Naive thymus-derived CD4-positive, alpha-beta T cell (primary cell): ENCODE measurements around the gene SYCP2L. TPM values are rescaled to one million over a fixed set of nuclear protein-coding genes. Genes with fewer than 3 reads are reported as not detected.
"Not testable (repeated sequence)": the region's sequence is repeated elsewhere in the genome, so short reads cannot be mapped to it uniquely, and the experiment has no call there.

Source experiments
- ATAC-seq: fragments of 150-1000 bp; cut with Tn5 transposase; 2 replicates; pipeline ENCODE4 v1.10.0; 2021; ENCODE audit warnings: mild to moderate bottlenecking, moderate library complexity
- CTCF ChIA-PET: fragments of 350-600 bp; sonication (Branson Sonifier 250); formaldehyde crosslinking; loops from one replicate; lab custom pipeline; 2021; ENCODE audit warnings: antibody characterized with exemption; lab: Charles Lee
- POLR2A ChIA-PET: fragments of 350-600 bp; sonication (Branson Sonifier 250); formaldehyde crosslinking; loops from one replicate; lab custom pipeline; 2021; ENCODE audit warnings: antibody characterized with exemption, inconsistent platforms; lab: Charles Lee
- DNase-seq, 9 donors: peaks; one replicate each; pipeline versions ENCODE4 v3.0.0 to v3.0.0-alpha.2; 2020 to 2022; ENCODE audit warnings: mixed read lengths in 1 of 9
- H3K27ac ChIP-seq: one replicate; pipeline ENCODE4 v1.7.0; 2013; ENCODE audit warnings: mild to moderate bottlenecking, low read depth, low read length, moderate library complexity
- H3K27me3 ChIP-seq, 2 donors: one replicate each; pipeline ENCODE4 v1.7.0; 2013; ENCODE audit warnings: low read length in 2 of 2, mild to moderate bottlenecking in 2 of 2, moderate library complexity in 2 of 2; ENCODE audit not compliant: control insufficient read depth in 2 of 2, insufficient read depth in 2 of 2
- H3K36me3 ChIP-seq, 3 experiments: 1 replicate in 2 of 3; 2 replicates in 1 of 3; pipeline ENCODE4 v1.7.0; 2013; ENCODE audit warnings: low read length in 3 of 3, mild to moderate bottlenecking in 3 of 3, moderate library complexity in 1 of 3; ENCODE audit not compliant: insufficient read depth in 3 of 3, control insufficient read depth in 2 of 3
- H3K4me1 ChIP-seq, 2 donors: one replicate each; pipeline ENCODE4 v1.7.0; 2013; ENCODE audit warnings: low read length in 2 of 2, mild to moderate bottlenecking in 2 of 2, moderate library complexity in 1 of 2; ENCODE audit not compliant: control insufficient read depth in 2 of 2, insufficient read depth in 2 of 2
- H3K4me3 ChIP-seq: 2 replicates; pipeline ENCODE4 v1.7.0; 2013; ENCODE audit warnings: mild to moderate bottlenecking, low read length
- H3K9me3 ChIP-seq, 3 experiments: 1 replicate in 2 of 3; 2 replicates in 1 of 3; pipeline ENCODE4 v1.7.0; 2013; ENCODE audit warnings: low read length in 3 of 3; ENCODE audit not compliant: control insufficient read depth in 2 of 3
- H3K27ac Mint-ChIP-seq, 9 donors: one replicate each; pipeline ENCODE4 v1.8.0; 2020 to 2022; ENCODE audit warnings: mixed read lengths in 9 of 9, mild to moderate bottlenecking in 8 of 9, moderate library complexity in 5 of 9, inconsistent platforms in 2 of 9
- H3K27me3 Mint-ChIP-seq, 5 donors: one replicate each; pipeline ENCODE4 v1.8.0; 2021 to 2022; ENCODE audit warnings: mixed read lengths in 5 of 5, mild to moderate bottlenecking in 1 of 5
- H3K36me3 Mint-ChIP-seq, 5 donors: one replicate each; pipeline ENCODE4 v1.8.0; 2020 to 2022; ENCODE audit warnings: mixed read lengths in 5 of 5, mild to moderate bottlenecking in 3 of 5, inconsistent platforms in 1 of 5
- H3K4me1 Mint-ChIP-seq, 7 donors: one replicate each; pipeline ENCODE4 v1.8.0; 2020 to 2022; ENCODE audit warnings: mixed read lengths in 7 of 7, mild to moderate bottlenecking in 3 of 7, inconsistent platforms in 1 of 7
- H3K4me3 Mint-ChIP-seq, 10 donors: one replicate each; pipeline ENCODE4 v1.8.0; 2020 to 2022; ENCODE audit warnings: mild to moderate bottlenecking in 10 of 10, mixed read lengths in 10 of 10, moderate library complexity in 6 of 10, inconsistent platforms in 2 of 10
- H3K9me3 Mint-ChIP-seq, 11 donors: one replicate each; pipeline ENCODE4 v1.8.0; 2020 to 2022; ENCODE audit warnings: mixed read lengths in 11 of 11, mild to moderate bottlenecking in 4 of 11, inconsistent platforms in 1 of 11, moderate library complexity in 1 of 11
- intact Hi-C, 2 donors: fragments of 100-400 bp; cut with micrococcal nuclease; formaldehyde crosslinking; loops; one replicate each; pipeline ENCODE4 v1.15.1; 2023
- polyA plus RNA-seq, 2 donors: library from polyadenylated mRNA; unstranded; fragments of 300-500 nt; fragmentation: Illumina TruSeq; gene quantifications; one replicate each; pipeline ENCODE4 v1.2.3, GENCODE V29; 2021
- total RNA-seq, 6 experiments: library from RNA in 5 of 6; stranded (reverse) in 5 of 6; gene quantifications; 1 replicate in 5 of 6; 2 replicates in 1 of 6; pipeline ENCODE4 v1.2.3 and lab custom pipeline; 2021 to 2026

Gene SYCP2L
- total and polyA plus RNA-seq, 7 experiments from 2014 or later: 0.20 to 0.40 TPM; not detected in 5

DNA sequence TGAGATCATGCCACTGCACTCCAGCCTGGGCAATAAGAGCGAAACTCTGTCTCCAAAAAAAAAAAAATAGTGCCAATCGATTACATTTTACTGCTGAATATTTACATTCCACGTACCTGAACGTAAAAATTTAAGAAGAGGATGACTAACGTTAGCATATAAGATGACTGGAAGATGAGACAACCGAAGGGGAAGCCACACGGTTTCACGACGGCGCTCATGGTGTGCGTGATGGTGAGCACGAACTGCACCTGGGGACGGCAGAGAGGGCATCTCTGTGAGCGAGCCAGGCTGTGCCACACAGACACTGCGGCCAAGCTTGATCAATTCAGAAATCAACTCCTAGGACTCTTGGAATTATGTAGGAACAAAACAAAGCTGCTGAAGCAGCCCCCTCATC is 102.7 kb downstream of the SYCP2L start:
- Mint-ChIP-seq H3K4me3 (no peak overlapping the region), H3K27me3 (peaks cover 6 to 21% (median 18%) of the 10 kb centered on the region in 5 donors), H3K27ac (no peak overlapping the region), H3K36me3 (no peaks in the 10 kb centered on the region), H3K4me1 (no peaks in the 10 kb centered on the region), H3K9me3 (peaks cover 0 to 11% (median 0%) of the 10 kb centered on the region in 11 donors)
- Histone ChIP-seq H3K4me3 (no peak overlapping the region), H3K4me1 (no peaks in the 10 kb centered on the region), H3K27ac (no peak overlapping the region), H3K9me3 (no peaks in the 10 kb centered on the region), H3K36me3 (no peaks in the 10 kb centered on the region), H3K27me3 (no peaks in the 10 kb centered on the region)
- ChIA-PET POLR2A (no interaction called here), CTCF (no interaction called here)
- no peak for ATAC-seq
- intact Hi-C loops: no loop called here
- no peak for DNase-seq

DNA sequence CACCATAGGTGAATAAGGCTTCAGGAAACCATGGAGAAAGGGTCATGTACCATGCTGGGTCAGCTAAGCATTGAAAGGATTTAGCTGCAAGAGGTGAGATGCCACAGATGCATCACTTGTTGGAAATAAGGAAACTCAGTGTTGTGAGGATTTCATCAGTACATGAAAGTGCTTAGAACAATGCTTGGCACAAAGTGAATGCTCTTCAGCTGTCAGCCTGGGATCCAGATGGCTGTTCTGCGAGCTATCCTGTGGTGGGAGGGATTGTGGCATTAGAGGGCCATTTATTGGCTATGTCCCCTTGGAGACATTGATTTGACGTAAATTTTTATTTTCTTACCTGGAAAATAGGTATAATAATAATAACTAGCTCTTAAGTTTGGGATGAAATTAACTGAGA is 104.3 kb downstream of the SYCP2L start:
- Mint-ChIP-seq H3K9me3 (peaks cover 0 to 4% (median 0%) of the 10 kb centered on the region in 11 donors), H3K27ac (no peak overlapping the region), H3K4me3 (no peak overlapping the region), H3K4me1 (no peaks in the 10 kb centered on the region), H3K36me3 (no peaks in the 10 kb centered on the region), H3K27me3 (peaks cover 6 to 21% (median 18%) of the 10 kb centered on the region in 5 donors)
- Histone ChIP-seq H3K36me3 (no peaks in the 10 kb centered on the region), H3K27me3 (no peaks in the 10 kb centered on the region), H3K4me1 (no peaks in the 10 kb centered on the region), H3K4me3 (no peak overlapping the region), H3K27ac (no peak overlapping the region), H3K9me3 (no peaks in the 10 kb centered on the region)
- ATAC-seq (no peak), DNase-seq (no peak)
- ChIA-PET POLR2A (no interaction called here), CTCF (no interaction called here)
- intact Hi-C loops: no loop called here

DNA sequence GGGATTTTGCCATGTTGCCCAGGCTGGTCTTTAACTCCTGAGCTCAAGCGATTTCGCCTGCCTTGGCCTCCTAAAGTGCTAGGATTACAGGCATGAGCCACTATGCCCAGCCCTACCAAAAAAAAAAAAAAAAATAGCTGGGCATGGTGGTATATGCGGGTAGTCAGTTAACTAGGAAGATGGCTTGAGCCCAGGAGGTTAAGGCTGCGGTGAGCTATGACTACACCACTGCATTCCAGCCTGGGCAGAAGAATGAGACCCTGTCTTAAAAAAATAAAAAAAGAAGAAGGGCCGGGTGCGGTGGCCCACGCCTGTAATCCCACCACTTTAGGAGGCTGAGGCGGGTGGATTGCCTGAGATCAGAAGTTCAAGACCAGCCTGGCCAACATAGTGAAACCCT is 107.0 kb downstream of the SYCP2L start:
- no peaks in the 10 kb centered on the region for H3K27me3 ChIP-seq
- H3K4me3 ChIP-seq: no peak overlapping the region
- Mint-ChIP-seq H3K4me1 (no peaks in the 10 kb centered on the region), H3K9me3 (peaks cover 0 to 3% (median 0%) of the 10 kb centered on the region in 11 donors), H3K36me3 (no peaks in the 10 kb centered on the region), H3K27me3 (peaks cover 2 to 10% (median 9%) of the 10 kb centered on the region in 5 donors), H3K4me3 (no peak overlapping the region), H3K27ac (no peak overlapping the region)
- no peak for ATAC-seq
- no peak for DNase-seq
- H3K27ac ChIP-seq: no peak overlapping the region
- no peaks in the 10 kb centered on the region for H3K4me1 ChIP-seq
- intact Hi-C loops: no loop called here
- no peaks in the 10 kb centered on the region for H3K36me3 ChIP-seq
- no peaks in the 10 kb centered on the region for H3K9me3 ChIP-seq
- ChIA-PET POLR2A (no interaction called here), CTCF (interaction anchor here (0.7 kb wide), 1 partner anchor 102 kb away, joined by 7 read pairs; no protein-coding TSS in a partner anchor)

DNA sequence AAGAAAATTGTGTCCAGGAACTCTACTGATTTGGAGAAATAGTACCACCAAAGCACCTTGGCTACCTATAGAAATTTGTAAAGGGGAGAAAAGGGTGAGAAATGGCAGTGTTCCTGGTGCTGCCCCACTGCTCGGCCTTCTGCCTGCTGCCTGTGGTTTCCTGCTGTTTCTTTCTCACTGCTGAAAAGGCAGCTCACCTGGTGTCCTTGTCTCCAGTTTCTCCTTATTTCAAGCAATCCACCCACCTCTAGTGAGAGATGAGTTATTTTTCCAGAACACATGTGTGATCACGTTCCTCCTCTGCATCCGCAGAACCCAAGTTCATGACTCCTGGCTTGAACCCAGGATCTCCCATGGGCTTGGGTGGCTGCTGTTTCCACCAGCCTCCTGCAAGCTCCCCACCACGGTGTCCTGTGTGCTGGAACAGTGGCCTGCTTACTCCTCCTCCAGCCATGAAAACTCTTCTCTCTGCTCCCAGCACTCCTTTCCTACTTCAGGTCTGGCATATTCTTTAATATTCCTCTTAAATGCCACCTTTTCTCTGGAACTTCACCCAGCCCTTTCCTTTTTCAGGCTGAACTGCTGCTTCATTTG is 108.4 kb downstream of the SYCP2L start:
- intact Hi-C loops: no loop called here
- H3K9me3 ChIP-seq: no peaks in the 10 kb centered on the region
- H3K4me1 Mint-ChIP-seq: no peaks in the 10 kb centered on the region
- H3K9me3 Mint-ChIP-seq: peaks cover 0 to 3% (median 0%) of the 10 kb centered on the region in 11 donors
- no peak for DNase-seq
- no peaks in the 10 kb centered on the region for H3K27me3 ChIP-seq
- no peak overlapping the region for H3K4me3 Mint-ChIP-seq
- no peaks in the 10 kb centered on the region for H3K36me3 ChIP-seq
- ATAC-seq: no peak
- H3K27ac Mint-ChIP-seq: no peak overlapping the region
- no peak overlapping the region for H3K4me3 ChIP-seq
- H3K27me3 Mint-ChIP-seq: peaks cover 0 to 13% (median 11%) of the 10 kb centered on the region in 5 donors
- ChIA-PET POLR2A (no interaction called here), CTCF (no interaction called here)
- H3K27ac ChIP-seq: no peak overlapping the region
- H3K4me1 ChIP-seq: no peaks in the 10 kb centered on the region
- H3K36me3 Mint-ChIP-seq: no peaks in the 10 kb centered on the region

DNA sequence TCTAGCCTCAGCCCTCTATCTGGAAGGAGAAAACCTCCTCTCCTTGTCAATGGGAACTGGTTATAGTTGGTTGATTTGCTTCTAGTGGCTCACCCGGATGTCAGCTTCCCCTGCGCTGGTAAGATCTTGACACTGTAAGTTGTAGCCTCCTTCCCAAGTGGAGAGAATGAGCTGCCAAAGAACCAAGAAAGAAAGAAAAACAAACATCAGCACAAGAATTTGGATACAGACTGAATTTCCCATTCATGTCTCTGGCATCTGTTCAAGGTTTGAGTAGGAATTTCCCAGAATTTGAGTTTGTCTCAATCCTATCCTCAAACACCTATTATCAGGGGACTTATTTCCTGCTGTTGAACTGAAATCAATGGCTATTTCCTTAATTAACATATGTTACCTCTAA is 113.1 kb downstream of the SYCP2L start:
- intact Hi-C loops: no loop called here
- CTCF ChIA-PET: no interaction called here
- no peaks in the 10 kb centered on the region for H3K4me1 Mint-ChIP-seq
- DNase-seq (no peak), ATAC-seq (no peak)
- no peaks in the 10 kb centered on the region for H3K36me3 ChIP-seq
- no peak overlapping the region for H3K4me3 Mint-ChIP-seq
- peaks cover 11 to 16% (median 13%) of the 10 kb centered on the region in 5 donors for H3K27me3 Mint-ChIP-seq
- H3K9me3 Mint-ChIP-seq: peaks cover 0 to 3% (median 0%) of the 10 kb centered on the region in 11 donors
- no peak overlapping the region for H3K27ac ChIP-seq
- no peaks in the 10 kb centered on the region for H3K4me1 ChIP-seq
- POLR2A ChIA-PET: no interaction called here
- no peak overlapping the region for H3K27ac Mint-ChIP-seq
- no peaks in the 10 kb centered on the region for H3K27me3 ChIP-seq
- H3K36me3 Mint-ChIP-seq: no peaks in the 10 kb centered on the region
- no peaks in the 10 kb centered on the region for H3K9me3 ChIP-seq
- H3K4me3 ChIP-seq: no peak overlapping the region

DNA sequence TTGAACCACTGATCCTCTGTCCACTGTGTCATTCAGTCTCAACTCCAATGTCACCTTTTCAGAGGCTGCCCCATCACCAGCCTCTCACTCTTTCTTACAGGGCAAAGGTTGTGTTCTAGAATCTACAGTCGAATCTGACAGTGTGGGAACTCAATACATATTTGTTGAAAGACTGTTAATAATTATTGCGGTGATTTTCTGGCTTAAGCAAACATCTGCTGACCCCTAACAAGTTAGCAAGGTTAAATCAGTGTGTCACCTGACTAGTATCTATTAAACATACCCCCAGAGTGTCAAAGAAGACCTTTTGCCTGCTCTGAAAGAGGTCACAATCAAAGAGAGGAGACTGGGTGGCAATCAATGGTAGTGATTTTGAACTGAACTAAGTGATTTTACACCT is 115.3 kb downstream of the SYCP2L start:
- ChIA-PET POLR2A (no interaction called here), CTCF (no interaction called here)
- peaks cover 11 to 16% (median 14%) of the 10 kb centered on the region in 5 donors for H3K27me3 Mint-ChIP-seq
- Histone ChIP-seq H3K27ac (no peak overlapping the region), H3K4me3 (no peak overlapping the region), H3K27me3 (no peaks in the 10 kb centered on the region), H3K9me3 (no peaks in the 10 kb centered on the region), H3K4me1 (no peaks in the 10 kb centered on the region), H3K36me3 (no peaks in the 10 kb centered on the region)
- H3K4me3 Mint-ChIP-seq: no peak overlapping the region
- intact Hi-C loops: no loop called here
- no peaks in the 10 kb centered on the region for H3K36me3 Mint-ChIP-seq
- H3K27ac Mint-ChIP-seq: no peak overlapping the region
- ATAC-seq (no peak), DNase-seq (no peak)
- no peaks in the 10 kb centered on the region for H3K4me1 Mint-ChIP-seq
- peaks cover 0 to 3% (median 0%) of the 10 kb centered on the region in 11 donors for H3K9me3 Mint-ChIP-seq

DNA sequence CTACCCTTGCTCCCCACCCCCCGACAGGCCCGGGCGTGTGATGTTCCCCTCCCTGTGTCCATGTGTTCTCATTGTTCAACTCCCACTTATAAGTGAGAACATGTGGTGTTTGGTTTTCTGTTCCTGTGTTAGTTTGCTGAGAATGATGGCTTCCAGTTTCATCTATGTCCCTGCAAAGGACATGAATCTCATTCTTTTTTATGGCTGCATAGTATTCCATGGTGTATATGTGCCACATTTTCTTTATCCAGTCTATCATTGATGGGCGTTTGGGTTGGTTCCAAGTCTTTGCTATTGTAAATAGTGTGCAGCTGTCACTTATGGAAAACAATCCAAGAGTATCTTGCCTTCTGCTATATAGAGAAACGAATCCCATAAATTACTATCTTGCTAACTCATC is 116.4 kb downstream of the SYCP2L start:
- H3K36me3 Mint-ChIP-seq, H3K4me1 Mint-ChIP-seq, H3K27ac Mint-ChIP-seq, H3K9me3 Mint-ChIP-seq, H3K9me3 ChIP-seq, intact Hi-C loops, H3K36me3 ChIP-seq, H3K4me3 Mint-ChIP-seq, H3K27me3 ChIP-seq, H3K4me3 ChIP-seq, DNase-seq, H3K4me1 ChIP-seq, POLR2A ChIA-PET, ATAC-seq, H3K27ac ChIP-seq: not testable (repeated sequence)
- CTCF ChIA-PET: interaction anchor here (0.7 kb wide), 1 partner anchor 45 kb away, joined by 3 read pairs; no protein-coding TSS in a partner anchor
- H3K27me3 Mint-ChIP-seq: peaks cover 11 to 20% (median 14%) of the 10 kb centered on the region in 5 donors
